SH-SY5Y (cell line): ENCODE measurements around the gene TMEM43.

Source experiments
- GATA2 ChIP-seq: IDR thresholded peaks from 2 replicates; pipeline ENCODE4 v1.6.1; 2011; ENCODE audit warnings: mild to moderate bottlenecking, low read depth, low read length
- GATA3 ChIP-seq: IDR thresholded peaks from 2 replicates; pipeline ENCODE4 v1.6.1; 2011; ENCODE audit warnings: low read depth, mild to moderate bottlenecking, low read length, moderate library complexity

DNA sequence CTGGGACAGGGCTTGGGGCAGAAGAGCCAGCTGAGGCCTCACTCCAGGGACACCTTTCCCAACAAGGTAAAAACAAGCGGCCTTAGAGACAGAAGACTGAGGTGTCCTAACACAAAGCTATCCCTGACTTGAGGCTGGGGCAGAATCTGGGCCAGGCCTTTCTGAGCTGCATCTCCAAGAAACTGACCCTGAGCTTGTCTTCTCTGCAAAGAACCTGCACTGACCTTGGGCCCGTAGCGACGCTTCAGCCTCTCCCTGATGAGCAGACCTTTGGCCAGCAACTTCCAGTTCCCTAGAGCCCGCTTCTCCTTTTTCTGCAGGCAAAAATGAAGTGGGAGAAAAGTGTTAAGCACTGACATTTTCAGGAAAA, 22.2 kb downstream of the TMEM43 start:
- TF ChIP-seq GATA2, result no peak
- no peak for TF ChIP-seq GATA3
